Measurements from ENCODE around the gene TCF4. TPM values are rescaled to one million over a fixed set of nuclear protein-coding genes. Genes with fewer than 3 reads are reported as not detected.
A peak's percentile ranks its signal among the peaks of the same experiment; 100 is the strongest.

TCF4 gene
- total and polyA plus RNA-seq, 2 donors, result 12.7 to 36.6 TPM

- Histone ChIP-seq H3K27me3 (ENCODE audit: control insufficient read depth in 2 of 2, insufficient read depth in 1 of 2, low read length in 1 of 2) (no peaks in the 10 kb centered on the region), H3K4me1 (ENCODE audit: control insufficient read depth in 2 of 2, insufficient read depth in 2 of 2, low read length in 2 of 2) (no peaks in the 10 kb centered on the region), H3K4me3 (ENCODE audit: low read length in 2 of 2) (no peak overlapping the region), H3K9me3 (ENCODE audit: control insufficient read depth in 2 of 2, insufficient read depth in 1 of 2, low read length in 1 of 2) (no peaks in the 10 kb centered on the region), H3K27ac (ENCODE audit: low read depth in 1 of 2, low read length in 1 of 2) (no peak overlapping the region), H3K36me3 (ENCODE audit: control insufficient read depth in 2 of 2, insufficient read depth in 2 of 2, low read length in 1 of 2) (no peaks in the 10 kb centered on the region)
- WGBS, result 98% methylated on average over 1 of the region's 1 CpG
- DNase-seq (ENCODE audit: low read depth in 6 of 9, low spot score in 9 of 9), result no peak
Observed at GRCh38 chr18:55494899-55495298, 93.1 kb downstream of the TCF4 start.

- Histone ChIP-seq H3K27me3 (ENCODE audit: control insufficient read depth in 2 of 2, insufficient read depth in 1 of 2, low read length in 1 of 2) (no peaks in the 10 kb centered on the region), H3K36me3 (ENCODE audit: control insufficient read depth in 2 of 2, insufficient read depth in 2 of 2, low read length in 1 of 2) (no peaks in the 10 kb centered on the region), H3K4me1 (ENCODE audit: control insufficient read depth in 2 of 2, insufficient read depth in 2 of 2, low read length in 2 of 2) (peaks cover 2 to 4% of the 10 kb centered on the region in 2 donors), H3K9me3 (ENCODE audit: control insufficient read depth in 2 of 2, insufficient read depth in 1 of 2, low read length in 1 of 2) (no peaks in the 10 kb centered on the region), H3K4me3 (ENCODE audit: low read length in 2 of 2) (no peak overlapping the region), H3K27ac (ENCODE audit: low read depth in 1 of 2, low read length in 1 of 2) (no peak overlapping the region)
- no peak for DNase-seq (ENCODE audit: low read depth in 6 of 9, low spot score in 9 of 9)
- 97% methylated on average over 1 of the region's 1 CpG for WGBS
Observed at GRCh38 chr18:55494441-55494840, 93.6 kb downstream of the TCF4 start.

- Histone ChIP-seq H3K9me3 (ENCODE audit: control insufficient read depth in 2 of 2, insufficient read depth in 1 of 2, low read length in 1 of 2) (no peaks in the 10 kb centered on the region), H3K4me1 (ENCODE audit: control insufficient read depth in 2 of 2, insufficient read depth in 2 of 2, low read length in 2 of 2) (peaks cover 9 to 15% of the 10 kb centered on the region in 2 donors), H3K36me3 (ENCODE audit: control insufficient read depth in 2 of 2, insufficient read depth in 2 of 2, low read length in 1 of 2) (no peaks in the 10 kb centered on the region), H3K27ac (ENCODE audit: low read depth in 1 of 2, low read length in 1 of 2) (no peak overlapping the region), H3K27me3 (ENCODE audit: control insufficient read depth in 2 of 2, insufficient read depth in 1 of 2, low read length in 1 of 2) (no peaks in the 10 kb centered on the region), H3K4me3 (ENCODE audit: low read length in 2 of 2) (no peak overlapping the region)
- DNase-seq (ENCODE audit: low read depth in 6 of 9, low spot score in 9 of 9), result no peak
- WGBS, result 97% methylated on average over 4 of the region's 4 CpGs
Observed at GRCh38 chr18:55491616-55492015, 96.4 kb downstream of the TCF4 start.

- DNase-seq (ENCODE audit: low read depth in 6 of 9, low spot score in 9 of 9), result peak in 2 of 9 donors; percentile 13 to 49
- Histone ChIP-seq H3K4me1 (ENCODE audit: control insufficient read depth in 2 of 2, insufficient read depth in 2 of 2, low read length in 2 of 2) (peaks cover 9 to 15% of the 10 kb centered on the region in 2 donors), H3K9me3 (ENCODE audit: control insufficient read depth in 2 of 2, insufficient read depth in 1 of 2, low read length in 1 of 2) (no peaks in the 10 kb centered on the region), H3K4me3 (ENCODE audit: low read length in 2 of 2) (no peak overlapping the region), H3K27ac (ENCODE audit: low read depth in 1 of 2, low read length in 1 of 2) (no peak overlapping the region), H3K27me3 (ENCODE audit: control insufficient read depth in 2 of 2, insufficient read depth in 1 of 2, low read length in 1 of 2) (no peaks in the 10 kb centered on the region), H3K36me3 (ENCODE audit: control insufficient read depth in 2 of 2, insufficient read depth in 2 of 2, low read length in 1 of 2) (no peaks in the 10 kb centered on the region)
- 15% methylated on average over 10 of the region's 10 CpGs for WGBS
Observed at GRCh38 chr18:55489034-55489986, 98.7 kb downstream of the TCF4 start.

- WGBS, result 40% methylated on average over 2 of the region's 2 CpGs
- Histone ChIP-seq H3K9me3 (ENCODE audit: control insufficient read depth in 2 of 2, insufficient read depth in 1 of 2, low read length in 1 of 2) (no peaks in the 10 kb centered on the region), H3K36me3 (ENCODE audit: control insufficient read depth in 2 of 2, insufficient read depth in 2 of 2, low read length in 1 of 2) (no peaks in the 10 kb centered on the region), H3K4me1 (ENCODE audit: control insufficient read depth in 2 of 2, insufficient read depth in 2 of 2, low read length in 2 of 2) (peaks cover 9 to 15% of the 10 kb centered on the region in 2 donors), H3K27ac (ENCODE audit: low read depth in 1 of 2, low read length in 1 of 2) (no peak overlapping the region), H3K4me3 (ENCODE audit: low read length in 2 of 2) (no peak overlapping the region), H3K27me3 (ENCODE audit: control insufficient read depth in 2 of 2, insufficient read depth in 1 of 2, low read length in 1 of 2) (no peaks in the 10 kb centered on the region)
- no peak for DNase-seq (ENCODE audit: low read depth in 6 of 9, low spot score in 9 of 9)
Observed at GRCh38 chr18:55488473-55488872, 99.5 kb downstream of the TCF4 start.

- peaks cover 9 to 15% of the 10 kb centered on the region in 2 donors for H3K4me1 ChIP-seq (ENCODE audit: control insufficient read depth in 2 of 2, insufficient read depth in 2 of 2, low read length in 2 of 2)
- WGBS, result 95% methylated on average over 4 of the region's 4 CpGs
Observed at GRCh38 chr18:55487997-55488396, 100.0 kb downstream of the TCF4 start.

GRCh38 chr18:55486936-55487335 lies 101.1 kb downstream of the TCF4 start:
- no peak overlapping the region for H3K4me3 ChIP-seq (ENCODE audit: low read length in 2 of 2)
- no peak overlapping the region for H3K27ac ChIP-seq (ENCODE audit: low read depth in 1 of 2, low read length in 1 of 2)
- H3K4me1 ChIP-seq (ENCODE audit: control insufficient read depth in 2 of 2, insufficient read depth in 2 of 2, low read length in 2 of 2), result peaks cover 9 to 15% of the 10 kb centered on the region in 2 donors
- no peaks in the 10 kb centered on the region for H3K9me3 ChIP-seq (ENCODE audit: control insufficient read depth in 2 of 2, insufficient read depth in 1 of 2, low read length in 1 of 2)
- no peak for DNase-seq (ENCODE audit: low read depth in 6 of 9, low spot score in 9 of 9)
- no peaks in the 10 kb centered on the region for H3K36me3 ChIP-seq (ENCODE audit: control insufficient read depth in 2 of 2, insufficient read depth in 2 of 2, low read length in 1 of 2)
- H3K27me3 ChIP-seq (ENCODE audit: control insufficient read depth in 2 of 2, insufficient read depth in 1 of 2, low read length in 1 of 2), result no peaks in the 10 kb centered on the region
- 96% methylated on average over 3 of the region's 3 CpGs for WGBS

More at GRCh38 chr18:55487997-55488396, 100.0 kb downstream of the TCF4 start:
- no peaks in the 10 kb centered on the region for H3K27me3 ChIP-seq (ENCODE audit: control insufficient read depth in 2 of 2, insufficient read depth in 1 of 2, low read length in 1 of 2)
- H3K27ac ChIP-seq (ENCODE audit: low read depth in 1 of 2, low read length in 1 of 2), result no peak overlapping the region
- no peaks in the 10 kb centered on the region for H3K9me3 ChIP-seq (ENCODE audit: control insufficient read depth in 2 of 2, insufficient read depth in 1 of 2, low read length in 1 of 2)
- no peak overlapping the region for H3K4me3 ChIP-seq (ENCODE audit: low read length in 2 of 2)
- H3K36me3 ChIP-seq (ENCODE audit: control insufficient read depth in 2 of 2, insufficient read depth in 2 of 2, low read length in 1 of 2), result no peaks in the 10 kb centered on the region
- no peak for DNase-seq (ENCODE audit: low read depth in 6 of 9, low spot score in 9 of 9)

GRCh38 chr18:55485666-55486065 lies 102.3 kb downstream of the TCF4 start:
- Histone ChIP-seq H3K27me3 (ENCODE audit: control insufficient read depth in 2 of 2, insufficient read depth in 1 of 2, low read length in 1 of 2) (no peaks in the 10 kb centered on the region), H3K4me1 (ENCODE audit: control insufficient read depth in 2 of 2, insufficient read depth in 2 of 2, low read length in 2 of 2) (peaks cover 9 to 15% of the 10 kb centered on the region in 2 donors), H3K4me3 (ENCODE audit: low read length in 2 of 2) (no peak overlapping the region), H3K9me3 (ENCODE audit: control insufficient read depth in 2 of 2, insufficient read depth in 1 of 2, low read length in 1 of 2) (no peaks in the 10 kb centered on the region), H3K27ac (ENCODE audit: low read depth in 1 of 2, low read length in 1 of 2) (no peak overlapping the region), H3K36me3 (ENCODE audit: control insufficient read depth in 2 of 2, insufficient read depth in 2 of 2, low read length in 1 of 2) (no peaks in the 10 kb centered on the region)
- 100% methylated on average over 2 of the region's 2 CpGs for WGBS
- DNase-seq (ENCODE audit: low read depth in 6 of 9, low spot score in 9 of 9), result no peak

GRCh38 chr18:55484773-55485172 lies 103.2 kb downstream of the TCF4 start:
- H3K27me3 ChIP-seq (ENCODE audit: control insufficient read depth in 2 of 2, insufficient read depth in 1 of 2, low read length in 1 of 2), result no peaks in the 10 kb centered on the region
- no peaks in the 10 kb centered on the region for H3K9me3 ChIP-seq (ENCODE audit: control insufficient read depth in 2 of 2, insufficient read depth in 1 of 2, low read length in 1 of 2)
- no peaks in the 10 kb centered on the region for H3K36me3 ChIP-seq (ENCODE audit: control insufficient read depth in 2 of 2, insufficient read depth in 2 of 2, low read length in 1 of 2)
- H3K4me1 ChIP-seq (ENCODE audit: control insufficient read depth in 2 of 2, insufficient read depth in 2 of 2, low read length in 2 of 2), result peaks cover 9 to 14% of the 10 kb centered on the region in 2 donors
- H3K27ac ChIP-seq (ENCODE audit: low read depth in 1 of 2, low read length in 1 of 2), result no peak overlapping the region
- 95% methylated on average over 2 of the region's 2 CpGs for WGBS
- no peak overlapping the region for H3K4me3 ChIP-seq (ENCODE audit: low read length in 2 of 2)
- no peak for DNase-seq (ENCODE audit: low read depth in 6 of 9, low spot score in 9 of 9)

Data from thymus (tissue), 11 donors.